ENCODE results near the gene CYP39A1. TPM values are rescaled to one million over a fixed set of nuclear protein-coding genes. Genes with fewer than 3 reads are reported as not detected.

The CYP39A1 gene
- total RNA-seq, 2 experiments from 2014 or later, result not detected

- H3K9me3 ChIP-seq (ENCODE audit: control insufficient read depth in 1 of 2, insufficient read depth in 1 of 2, low read length in 2 of 2), result no peaks in the 10 kb centered on the region
- no peak for DNase-seq
- intact Hi-C loops (cut with DNase I, micrococcal nuclease), result no loop called here
- no peaks in the 10 kb centered on the region for H3K4me1 ChIP-seq (ENCODE audit: insufficient read depth, low read length)
- Mint-ChIP-seq H3K27ac (no peak overlapping the region), H3K4me3 (no peak overlapping the region), H3K27me3 (peaks cover 24% of the 10 kb centered on the region), H3K4me1 (ENCODE audit: low read depth) (no peaks in the 10 kb centered on the region), H3K9me3 (no peaks in the 10 kb centered on the region), H3K36me3 (ENCODE audit: low read depth) (no peaks in the 10 kb centered on the region)
- H3K27ac ChIP-seq (ENCODE audit: low read depth in 1 of 2, low read length in 2 of 2), result no peak overlapping the region
- H3K36me3 ChIP-seq (ENCODE audit: insufficient read depth, low read length), result no peaks in the 10 kb centered on the region
- ChIA-PET POLR2A (no interaction called here), CTCF (interaction anchor here (1.4 kb wide), 1 partner anchor 24 kb away, joined by 4 read pairs; no protein-coding TSS in a partner anchor)
- peaks cover 0 to 6% of the 10 kb centered on the region in 2 experiments for H3K27me3 ChIP-seq (ENCODE audit: control insufficient read depth in 1 of 2, insufficient read depth in 2 of 2, low read length in 2 of 2)
- TF ChIP-seq CTCF (IDR thresholded peaks at IDR 0.05), result no peak
- no peak for ATAC-seq (ENCODE audit: poor library complexity)
- no peak overlapping the region for H3K4me3 ChIP-seq (ENCODE audit: low read length)
Observed at GRCh38 chr6:46505693-46506512, 146.7 kb downstream of the CYP39A1 start.

GRCh38 chr6:46504242-46504641 is 148.4 kb downstream of the CYP39A1 start:
- ATAC-seq (ENCODE audit: poor library complexity), result no peak
- Mint-ChIP-seq H3K27me3 (peaks cover 35% of the 10 kb centered on the region), H3K9me3 (no peaks in the 10 kb centered on the region), H3K4me3 (no peak overlapping the region), H3K36me3 (ENCODE audit: low read depth) (no peaks in the 10 kb centered on the region), H3K27ac (no peak overlapping the region), H3K4me1 (ENCODE audit: low read depth) (no peaks in the 10 kb centered on the region)
- no peak for DNase-seq
- Histone ChIP-seq H3K36me3 (ENCODE audit: insufficient read depth, low read length) (no peaks in the 10 kb centered on the region), H3K27ac (ENCODE audit: low read depth in 1 of 2, low read length in 2 of 2) (no peak overlapping the region), H3K4me3 (ENCODE audit: low read length) (no peak overlapping the region), H3K9me3 (ENCODE audit: control insufficient read depth in 1 of 2, insufficient read depth in 1 of 2, low read length in 2 of 2) (no peaks in the 10 kb centered on the region), H3K27me3 (ENCODE audit: control insufficient read depth in 1 of 2, insufficient read depth in 2 of 2, low read length in 2 of 2) (peaks cover 0 to 6% of the 10 kb centered on the region in 2 experiments), H3K4me1 (ENCODE audit: insufficient read depth, low read length) (no peaks in the 10 kb centered on the region)
- CTCF ChIA-PET, result no interaction called here
- TF ChIP-seq CTCF (IDR thresholded peaks at IDR 0.05), result no peak
- POLR2A ChIA-PET, result no interaction called here
- intact Hi-C loops (cut with DNase I, micrococcal nuclease), result no loop called here

- Mint-ChIP-seq H3K4me3 (no peak overlapping the region), H3K36me3 (ENCODE audit: low read depth) (no peaks in the 10 kb centered on the region), H3K9me3 (no peaks in the 10 kb centered on the region), H3K27me3 (peaks cover 27% of the 10 kb centered on the region), H3K27ac (no peak overlapping the region), H3K4me1 (ENCODE audit: low read depth) (no peaks in the 10 kb centered on the region)
- DNase-seq, result no peak
- no peaks in the 10 kb centered on the region for H3K4me1 ChIP-seq (ENCODE audit: insufficient read depth, low read length)
- no peak for ATAC-seq (ENCODE audit: poor library complexity)
- no peaks in the 10 kb centered on the region for H3K36me3 ChIP-seq (ENCODE audit: insufficient read depth, low read length)
- ChIA-PET CTCF (no interaction called here), POLR2A (no interaction called here)
- H3K27ac ChIP-seq (ENCODE audit: low read depth in 1 of 2, low read length in 2 of 2), result no peak overlapping the region
- peaks cover 0 to 11% of the 10 kb centered on the region in 2 experiments for H3K27me3 ChIP-seq (ENCODE audit: control insufficient read depth in 1 of 2, insufficient read depth in 2 of 2, low read length in 2 of 2)
- H3K4me3 ChIP-seq (ENCODE audit: low read length), result no peak overlapping the region
- intact Hi-C loops (cut with DNase I, micrococcal nuclease), result no loop called here
- H3K9me3 ChIP-seq (ENCODE audit: control insufficient read depth in 1 of 2, insufficient read depth in 1 of 2, low read length in 2 of 2), result no peaks in the 10 kb centered on the region
- no peak for TF ChIP-seq CTCF (IDR thresholded peaks at IDR 0.05)
Observed at GRCh38 chr6:46502486-46503119, 150.0 kb downstream of the CYP39A1 start.
